ENCODE results near the gene CCDC73.
"Not testable (repeated sequence)": the region's sequence is repeated elsewhere in the genome, so short reads cannot be mapped to it uniquely, and the experiment has no call there.

CCDC73 gene

GRCh38 chr11:32794439-32794838 is at the start of gene CCDC73:
TSS of gene CCDC73 (minus strand) at chr11:32794662. CDS start at chr11:32760243, 34,419 bp downstream.
- in situ Hi-C loops (cut with MboI; ENCODE audit: low sequenced_read_pairs) = no loop called here

DNA sequence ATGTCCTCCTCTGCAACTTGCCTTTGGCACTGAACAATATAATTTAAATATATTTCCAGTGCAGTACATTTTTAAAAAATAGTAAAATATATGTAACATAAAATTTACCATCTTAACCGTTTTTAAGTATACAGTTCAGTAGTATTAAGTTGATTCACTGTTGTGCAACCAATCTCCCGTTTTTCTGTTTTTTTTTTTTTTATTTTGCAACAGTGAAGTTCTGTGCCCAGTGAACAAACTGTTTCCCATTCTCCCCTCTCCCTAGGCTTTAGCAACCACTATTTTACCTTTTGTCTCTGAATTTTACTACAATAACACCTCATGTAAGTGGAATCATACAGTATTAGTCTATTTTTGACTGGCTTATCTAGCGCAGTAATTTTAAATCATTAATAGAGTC is 49.1 kb upstream of the CCDC73 start:
- in situ Hi-C loops (cut with MboI; ENCODE audit: low sequenced_read_pairs) = no loop called here

DNA sequence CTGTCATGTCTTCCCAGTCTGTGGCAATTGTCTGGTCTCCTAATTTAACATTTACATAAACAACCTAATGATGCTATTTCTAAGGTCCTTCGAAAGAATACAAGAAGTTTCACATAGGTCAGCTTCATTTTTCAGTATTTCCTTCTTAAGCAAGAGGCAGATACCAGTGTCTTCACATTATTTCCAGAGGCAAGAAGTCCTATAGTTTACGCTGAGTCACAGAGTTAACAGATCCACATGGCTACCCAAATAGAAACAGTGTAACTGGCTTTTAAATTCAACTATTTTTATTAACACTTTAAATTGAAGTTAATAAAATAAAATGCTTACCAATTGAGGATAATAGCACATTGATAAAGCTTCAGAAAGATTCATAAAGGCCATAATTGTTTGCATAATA is 46.1 kb upstream of the CCDC73 start:
- in situ Hi-C loops (cut with MboI; ENCODE audit: low sequenced_read_pairs) = no loop called here

DNA sequence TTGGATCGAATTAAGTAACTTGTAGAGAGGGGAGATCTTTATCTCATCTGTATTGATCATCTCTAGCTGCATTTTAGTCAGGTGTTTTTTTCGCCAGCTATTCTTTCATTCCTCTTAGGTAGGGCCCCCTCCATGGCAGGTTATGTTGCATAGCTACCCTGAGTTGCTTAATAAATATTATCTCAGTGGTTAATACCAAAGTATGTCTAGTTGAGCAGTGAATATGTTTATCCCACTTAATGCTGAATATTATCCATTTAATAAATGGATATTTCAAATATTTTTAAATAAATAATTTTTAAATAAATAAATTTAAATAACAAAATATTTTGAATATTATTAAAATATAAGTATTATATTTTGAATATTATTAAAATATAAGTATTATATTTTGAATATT is 44.8 kb upstream of the CCDC73 start:
- in situ Hi-C loops (cut with MboI; ENCODE audit: low sequenced_read_pairs) = no loop called here

DNA sequence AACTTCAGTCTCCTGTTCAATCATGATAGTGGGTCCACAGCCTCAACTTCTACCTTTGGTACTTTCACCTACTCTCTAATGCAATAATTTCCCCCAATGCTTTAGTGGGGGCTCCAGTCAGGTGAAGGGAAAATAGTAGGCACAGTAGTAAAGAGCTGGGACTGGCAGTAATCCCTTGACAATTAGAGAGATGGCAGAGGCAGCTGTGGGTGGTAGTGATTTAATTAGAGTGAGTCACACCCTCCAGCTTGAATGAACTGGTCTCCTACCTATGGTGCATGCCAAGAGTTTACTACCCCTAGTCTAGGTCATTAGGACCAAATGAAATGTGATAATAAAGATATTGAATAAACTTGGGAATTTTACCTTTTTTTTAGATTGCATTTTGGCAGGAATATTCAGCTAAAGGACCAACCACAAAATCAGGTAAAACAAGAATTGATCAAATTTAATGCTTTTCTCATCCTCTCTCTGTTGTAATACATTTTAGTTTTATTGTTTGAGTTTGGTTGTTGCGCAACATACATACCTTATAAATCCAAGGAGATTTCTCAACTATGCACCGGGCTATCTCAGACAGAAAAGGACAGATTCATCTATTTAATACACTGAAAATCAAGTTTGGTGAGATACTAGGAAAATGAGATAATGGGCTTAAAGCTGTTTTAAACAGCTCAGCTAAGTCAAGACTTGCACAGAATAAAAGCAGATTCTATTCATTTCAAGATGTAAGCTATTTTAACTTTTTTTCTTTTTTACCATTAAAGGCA is 44.2 kb upstream of the CCDC73 start:
- in situ Hi-C loops (cut with MboI; ENCODE audit: low sequenced_read_pairs) = no loop called here

DNA sequence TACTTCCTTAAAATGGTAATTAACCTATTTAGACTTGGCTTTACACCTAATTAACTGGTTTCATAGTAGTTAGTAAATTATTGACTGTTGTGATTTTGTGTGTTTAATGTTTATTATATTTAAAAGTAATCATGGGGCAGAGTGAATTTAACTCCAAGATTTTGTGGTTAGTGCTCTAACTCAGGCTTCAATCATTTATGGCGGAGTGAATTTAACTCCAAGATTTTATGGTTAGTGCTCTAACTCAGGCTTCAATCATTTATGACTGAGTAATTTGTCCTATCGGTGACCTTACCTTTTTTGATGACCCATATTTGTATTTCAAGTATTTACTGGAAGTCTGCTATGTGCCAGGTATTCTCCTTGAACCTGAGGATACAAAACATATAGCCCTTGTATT is 42.5 kb upstream of the CCDC73 start:
- in situ Hi-C loops (cut with MboI; ENCODE audit: low sequenced_read_pairs) = no loop called here

GRCh38 chr11:32833921-32834320 is 39.5 kb upstream of the CCDC73 start:
- in situ Hi-C loops (cut with MboI; ENCODE audit: low sequenced_read_pairs) = no loop called here

DNA sequence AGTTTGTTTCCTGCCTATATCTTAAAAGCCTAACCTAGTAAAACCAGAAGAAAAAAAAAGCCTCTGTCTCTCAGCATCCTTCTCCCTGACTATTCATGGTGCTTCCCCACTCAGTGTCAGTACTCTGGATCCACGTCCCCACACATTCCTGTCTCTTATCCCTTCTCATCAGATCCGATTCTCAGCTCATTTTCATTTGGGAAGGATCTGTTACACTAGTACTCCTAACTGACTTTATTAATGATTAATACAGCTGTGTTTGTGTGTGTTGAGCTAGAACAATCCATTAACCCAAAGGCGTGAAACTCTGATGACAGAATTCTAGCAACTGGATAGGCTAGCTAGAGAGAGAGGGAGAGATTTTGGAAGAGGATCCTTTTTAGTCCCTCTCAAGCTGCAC is 36.8 kb upstream of the CCDC73 start:
- in situ Hi-C loops (cut with MboI; ENCODE audit: low sequenced_read_pairs) = no loop called here

- in situ Hi-C loops (cut with MboI; ENCODE audit: low sequenced_read_pairs) = no loop called here
Observed at GRCh38 chr11:32830796-32831195, 36.3 kb upstream of the CCDC73 start.

DNA sequence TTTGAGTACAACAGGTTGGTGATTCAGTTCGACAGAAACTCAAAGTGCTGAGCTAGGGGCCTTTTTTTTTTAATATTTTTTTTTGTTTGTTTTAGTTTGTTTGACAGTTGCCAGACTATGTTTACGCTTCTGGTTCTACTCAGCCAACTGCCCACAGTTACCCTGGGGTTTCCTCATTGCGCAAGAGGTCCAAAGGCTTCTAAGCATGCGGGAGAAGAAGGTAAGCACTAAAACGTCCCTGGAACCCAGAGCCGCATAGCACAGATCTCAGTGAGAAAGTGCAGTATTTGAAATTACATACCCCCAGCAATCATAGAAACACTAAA is 35.9 kb upstream of the CCDC73 start:
- in situ Hi-C loops (cut with MboI; ENCODE audit: low sequenced_read_pairs) = no loop called here

DNA sequence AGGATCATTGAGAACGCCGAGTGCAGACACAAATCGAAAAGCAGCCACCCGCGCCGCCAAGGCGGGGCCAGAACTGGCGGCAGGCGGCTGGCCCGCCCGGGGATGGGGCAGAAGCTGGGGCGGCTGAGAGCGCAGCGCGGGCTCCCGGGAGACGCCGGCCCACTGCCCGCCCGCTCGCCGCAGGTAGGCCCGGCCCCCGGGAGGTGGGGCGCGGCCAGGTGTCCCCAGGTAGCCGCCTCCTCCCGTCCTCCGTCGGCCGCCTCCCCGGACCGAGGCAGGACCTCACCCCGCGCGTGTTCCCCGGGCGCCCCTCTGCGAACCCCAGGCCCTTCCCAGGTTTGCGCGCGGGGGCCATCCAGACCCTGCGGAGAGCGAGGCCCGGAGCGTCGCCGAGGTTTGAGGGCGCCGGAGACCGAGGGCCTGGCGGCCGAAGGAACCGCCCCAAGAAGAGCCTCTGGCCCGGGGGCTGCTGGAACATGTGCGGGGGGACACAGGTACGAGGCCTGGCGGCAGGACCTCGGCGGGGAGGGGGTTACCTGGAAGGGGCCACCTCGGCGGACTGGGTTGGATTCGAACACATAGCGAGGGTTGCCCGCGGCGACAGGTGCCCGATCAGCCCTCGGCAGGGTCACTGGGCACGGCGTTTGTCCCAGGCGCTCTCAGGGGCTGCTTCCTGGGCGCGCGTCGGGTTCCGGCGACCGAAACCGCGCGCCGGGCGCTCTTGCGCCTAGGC is 35.4 kb upstream of the CCDC73 start, which contains the start of gene PRRG4:
Gene PRRG4 (plus strand): TSS at position 248 of the 733 bp plus-strand sequence. CDS start 603 bp downstream, outside the sequence.
- in situ Hi-C loops (cut with MboI; ENCODE audit: low sequenced_read_pairs) = no loop called here

- in situ Hi-C loops (cut with MboI; ENCODE audit: low sequenced_read_pairs) = no loop called here
Observed at GRCh38 chr11:32829157-32829679, 34.8 kb upstream of the CCDC73 start.

DNA sequence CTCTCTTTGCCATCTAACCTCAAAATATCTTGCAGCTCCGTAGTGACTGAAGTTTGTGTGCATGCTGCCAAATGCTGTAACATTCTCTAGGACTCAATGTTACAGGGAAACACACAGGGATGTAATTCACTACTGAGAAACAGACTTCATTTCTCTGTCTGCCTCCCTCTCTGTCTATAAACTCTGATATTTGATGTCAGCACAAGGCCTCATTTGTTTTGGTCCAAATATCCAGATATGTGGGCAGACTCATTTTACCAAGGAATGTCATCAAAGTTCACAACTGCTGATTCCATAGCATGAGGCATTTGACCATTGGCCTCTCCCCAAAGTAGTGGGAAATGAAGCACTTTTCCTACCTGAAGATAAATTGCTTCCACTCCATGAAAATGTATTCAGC is 32.8 kb upstream of the CCDC73 start:
- in situ Hi-C loops (cut with MboI; ENCODE audit: low sequenced_read_pairs) = no loop called here

DNA sequence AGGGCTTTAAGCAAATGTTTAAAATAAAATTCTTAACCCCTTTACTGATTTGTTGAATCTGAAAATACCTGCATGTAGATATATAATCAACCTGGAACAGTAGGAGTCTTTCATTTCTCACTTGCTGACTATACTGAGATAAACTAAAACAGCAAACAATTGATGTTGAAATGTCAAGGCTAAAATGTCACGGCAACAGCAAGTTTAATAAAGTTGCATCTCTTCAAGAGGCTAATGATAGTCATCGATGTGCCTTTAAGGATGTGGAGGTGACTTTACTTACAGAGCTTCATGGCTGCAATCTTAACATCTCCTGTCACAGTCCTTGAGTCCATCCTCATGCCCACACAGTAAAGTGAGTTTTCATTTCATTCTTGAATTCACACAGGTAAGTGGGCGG is 31.7 kb upstream of the CCDC73 start:
- in situ Hi-C loops (cut with MboI; ENCODE audit: low sequenced_read_pairs) = no loop called here

DNA sequence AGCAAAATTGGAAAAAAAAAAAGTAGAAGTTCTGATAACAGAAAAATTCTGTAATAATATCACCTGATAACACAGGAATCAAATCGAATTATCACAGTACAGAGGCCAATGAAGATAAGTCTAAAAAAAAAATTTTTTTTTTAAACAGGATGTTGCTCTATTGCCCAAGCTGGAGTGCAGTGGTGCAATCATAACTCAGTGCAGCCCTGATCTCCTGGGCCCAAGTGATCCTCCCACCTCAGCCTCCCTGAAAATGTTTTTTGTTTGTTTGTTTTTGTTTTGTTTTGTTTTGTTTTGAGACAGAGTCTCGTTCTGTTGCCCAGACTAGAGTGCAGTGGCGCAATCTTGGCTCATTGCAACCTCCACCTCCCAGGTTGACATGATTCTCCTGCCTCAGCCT is 29.2 kb upstream of the CCDC73 start:
- in situ Hi-C loops (cut with MboI; ENCODE audit: low sequenced_read_pairs) = not testable (repeated sequence)

DNA sequence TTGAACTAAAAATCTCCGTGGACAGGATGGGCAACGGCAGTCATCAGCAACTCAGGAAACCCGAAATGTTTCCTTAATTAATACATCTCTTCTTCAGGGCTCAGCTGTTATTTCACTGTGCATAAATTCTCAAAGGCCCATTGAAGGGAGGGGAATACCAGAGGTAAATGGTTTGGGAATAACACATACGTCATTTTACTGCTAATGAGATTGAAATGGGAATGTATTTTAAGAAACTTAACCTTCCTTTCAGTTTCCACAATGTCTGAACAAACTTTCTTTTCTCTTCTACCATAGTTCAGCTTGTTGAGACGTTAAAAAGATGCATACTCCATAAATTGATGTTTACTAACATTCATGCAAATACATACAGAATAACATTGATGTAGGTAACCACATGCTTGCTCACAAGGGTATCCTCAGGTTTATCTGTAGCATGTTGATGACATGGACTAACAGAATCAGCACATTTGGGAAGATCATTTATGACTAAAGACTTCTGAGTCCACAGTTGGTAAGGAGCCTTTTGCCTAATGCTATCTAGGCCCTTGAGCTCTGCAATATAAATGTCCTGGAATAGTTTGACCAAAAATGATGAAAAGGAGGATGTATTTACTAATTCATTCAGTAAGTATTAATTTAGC is 27.6 kb upstream of the CCDC73 start:
- in situ Hi-C loops (cut with MboI; ENCODE audit: low sequenced_read_pairs) = no loop called here

GRCh38 chr11:32821517-32821916 is 27.1 kb upstream of the CCDC73 start:
- in situ Hi-C loops (cut with MboI; ENCODE audit: low sequenced_read_pairs) = no loop called here

- in situ Hi-C loops (cut with MboI; ENCODE audit: low sequenced_read_pairs) = no loop called here
Observed at GRCh38 chr11:32820497-32820896, 26.0 kb upstream of the CCDC73 start.

DNA sequence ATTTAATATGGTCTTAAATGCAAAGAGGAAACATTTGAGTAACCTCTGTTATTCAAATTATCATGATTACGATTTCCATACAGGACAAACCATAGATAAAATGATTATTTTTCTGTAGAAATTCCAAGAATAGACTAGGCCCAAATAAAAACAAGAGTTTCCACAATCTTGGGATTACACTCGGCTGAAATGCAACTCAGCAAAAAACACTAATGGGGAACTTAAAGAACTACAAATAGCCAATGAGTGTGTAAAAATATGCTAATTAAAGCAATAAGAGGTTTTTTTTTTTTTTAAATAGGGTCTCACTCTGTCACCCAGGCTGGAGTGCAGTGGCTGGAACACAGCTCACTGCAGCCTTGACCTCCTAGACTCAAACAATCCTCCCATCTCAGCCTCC is 24.7 kb upstream of the CCDC73 start:
- in situ Hi-C loops (cut with MboI; ENCODE audit: low sequenced_read_pairs) = no loop called here

GRCh38 chr11:32817852-32818183 is 23.4 kb upstream of the CCDC73 start:
- in situ Hi-C loops (cut with MboI; ENCODE audit: low sequenced_read_pairs) = no loop called here

- in situ Hi-C loops (cut with MboI; ENCODE audit: low sequenced_read_pairs) = no loop called here
Observed at GRCh38 chr11:32817181-32817851, 22.9 kb upstream of the CCDC73 start.
